GM23248 (cell line): ENCODE measurements around the gene BBS1.

Experiments
- EZH2 ChIP-seq: fragments of 200-600 bp; sonication (generic); IDR thresholded peaks from 2 replicates; pipeline ENCODE4 v1.6.1; 2018; ENCODE audit warnings: antibody characterized with exemption, mild to moderate bottlenecking; ENCODE audit not compliant: insufficient read depth, poor library complexity, severe bottlenecking
- EZH2phosphoT487 ChIP-seq: fragments of 200-600 bp; sonication (generic); IDR thresholded peaks from 2 replicates; pipeline ENCODE4 v1.6.1; 2018; ENCODE audit warnings: antibody characterized with exemption, moderate library complexity, mild to moderate bottlenecking, low read depth; ENCODE audit not compliant: insufficient read depth

GRCh38 chr11:66581261-66581660 lies 70.8 kb downstream of the BBS1 start:
- no peak for TF ChIP-seq EZH2phosphoT487
- no peak for TF ChIP-seq EZH2
